HG03039 (cell line): Measurements from ENCODE around the gene SELENOI.
A peak's percentile ranks its signal among the peaks of the same experiment; 100 is the strongest.

Experiments used
- ATAC-seq: cut with Tn5 transposase; IDR thresholded peaks from one replicate; pipeline ENCODE4 v1.9.1; 2021; ENCODE audit warnings: mild to moderate bottlenecking, moderate library complexity; ENCODE audit not compliant: unreplicated experiment

The SELENOI gene

DNA sequence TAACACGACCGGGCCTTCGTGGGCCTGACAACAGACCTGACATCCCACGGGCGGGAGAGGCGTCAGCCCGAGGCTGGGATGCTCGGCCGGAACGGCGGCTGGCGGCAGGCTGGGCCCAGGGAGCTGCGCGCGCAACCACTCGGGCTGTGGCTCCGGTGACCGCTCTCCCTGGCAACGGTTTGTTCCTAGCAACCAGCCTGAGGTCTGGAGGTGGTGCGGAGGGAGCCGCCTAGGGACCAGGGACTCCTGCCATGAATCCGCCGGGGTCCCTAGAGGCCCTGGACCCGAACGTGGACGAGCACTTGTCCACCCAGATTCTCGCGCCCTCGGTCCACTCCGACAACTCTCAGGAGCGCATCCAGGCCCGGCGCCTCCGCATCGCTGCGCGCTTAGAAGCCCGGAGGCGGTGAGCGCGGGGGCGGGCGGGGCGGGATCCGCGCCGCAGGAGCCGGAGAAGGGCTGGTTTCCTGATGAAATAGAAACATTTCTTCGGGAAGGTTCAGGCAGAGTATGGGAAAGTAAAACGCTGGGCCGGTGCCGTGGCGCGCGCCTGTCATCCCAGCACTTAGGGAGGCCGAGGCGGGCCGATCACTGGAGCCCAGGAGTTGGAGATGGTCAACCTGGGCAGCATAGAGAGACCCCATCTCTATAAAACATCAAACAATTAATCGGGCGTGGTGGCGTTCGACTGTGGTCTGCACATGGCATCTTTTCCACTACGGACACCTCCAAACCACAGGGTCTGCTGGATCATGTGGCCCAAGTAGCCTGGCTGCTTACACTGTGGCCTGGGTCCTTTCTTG is 56.0 kb downstream of the SELENOI start, which contains the start of gene DRC1:
DRC1 (plus strand) TSS at position 182 of the 803 bp plus-strand sequence; CDS start at position 252, 70 bp downstream.
- no peak for ATAC-seq

DNA sequence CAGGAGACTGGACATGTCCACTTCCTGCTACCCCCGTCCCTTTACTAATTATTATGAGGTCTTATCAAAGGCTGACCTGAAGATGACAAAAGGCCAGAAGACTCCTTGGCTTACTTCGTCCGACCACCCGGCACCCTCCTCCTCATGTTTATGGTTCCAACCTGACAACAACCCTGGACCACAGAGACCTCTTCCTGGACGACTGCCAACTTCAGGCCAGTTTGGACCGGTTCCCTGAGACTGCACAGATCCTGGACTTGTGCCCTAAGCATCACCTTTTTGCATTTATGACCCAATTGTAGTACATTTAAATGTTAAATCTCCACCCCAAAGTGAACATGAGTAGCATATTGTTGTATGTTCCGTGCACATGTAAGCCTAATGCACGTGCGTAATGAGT is 61.6 kb downstream of the SELENOI start:
- no peak for ATAC-seq

DNA sequence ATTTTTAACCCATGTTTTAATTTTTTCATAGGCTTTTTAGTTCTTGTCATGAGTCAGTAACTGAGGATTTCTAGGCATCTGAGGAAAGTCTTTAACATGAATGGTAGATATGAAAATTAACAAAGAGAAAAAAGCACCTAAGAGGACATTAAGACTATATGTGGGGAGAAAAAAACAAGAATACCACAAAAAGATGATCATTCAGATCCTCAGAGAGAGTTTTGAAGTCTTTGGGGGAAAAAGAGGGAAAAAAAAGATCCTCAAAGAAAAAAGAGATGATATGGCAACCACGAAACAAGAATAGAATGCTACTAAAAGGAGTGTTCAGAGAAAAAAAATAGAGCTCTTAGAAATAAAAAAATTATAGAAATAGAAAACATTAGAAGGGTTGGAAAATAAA is 63.8 kb downstream of the SELENOI start:
- ATAC-seq = no peak

DNA sequence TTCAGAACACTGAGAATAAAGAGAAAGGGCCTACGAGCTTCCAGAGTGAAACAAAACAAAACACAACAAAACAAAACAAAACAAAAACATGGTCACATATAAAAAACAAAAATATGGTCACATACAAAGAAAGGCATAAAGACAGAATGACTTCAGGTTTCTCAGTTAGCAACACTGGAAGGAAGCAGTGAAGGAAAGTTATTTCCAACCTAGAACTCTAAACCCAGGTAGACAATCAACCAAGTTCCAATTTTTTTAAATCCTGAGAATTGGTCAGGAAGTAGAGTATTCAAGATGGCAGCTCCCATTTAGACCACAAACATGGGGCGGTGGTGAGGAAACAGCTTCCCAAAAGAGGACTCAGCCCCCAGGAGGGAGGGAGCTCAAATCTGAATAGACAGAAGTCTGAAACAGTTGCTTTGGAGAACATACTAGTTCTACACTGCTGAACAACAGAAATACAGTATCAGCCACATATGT is 64.9 kb downstream of the SELENOI start:
- no peak for ATAC-seq

DNA sequence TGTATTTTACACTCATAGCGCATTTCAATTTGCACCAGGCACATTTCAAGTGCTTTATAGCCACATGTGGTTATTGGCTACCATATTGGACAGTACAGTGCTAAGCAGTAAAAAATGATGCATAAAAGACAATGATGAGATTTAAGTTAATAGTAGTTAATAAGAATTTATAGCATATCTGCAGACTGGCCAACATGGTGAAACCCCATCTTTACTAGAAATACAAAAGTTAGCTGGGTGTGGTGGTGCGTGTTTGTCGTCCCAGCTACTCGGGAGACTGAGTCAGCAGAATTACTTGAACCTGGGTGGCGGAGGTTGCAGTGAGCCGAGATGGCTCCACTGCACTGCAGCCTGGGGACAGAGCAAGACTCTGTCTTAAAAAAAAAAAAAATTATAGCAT is 65.5 kb downstream of the SELENOI start:
- no peak for ATAC-seq

DNA sequence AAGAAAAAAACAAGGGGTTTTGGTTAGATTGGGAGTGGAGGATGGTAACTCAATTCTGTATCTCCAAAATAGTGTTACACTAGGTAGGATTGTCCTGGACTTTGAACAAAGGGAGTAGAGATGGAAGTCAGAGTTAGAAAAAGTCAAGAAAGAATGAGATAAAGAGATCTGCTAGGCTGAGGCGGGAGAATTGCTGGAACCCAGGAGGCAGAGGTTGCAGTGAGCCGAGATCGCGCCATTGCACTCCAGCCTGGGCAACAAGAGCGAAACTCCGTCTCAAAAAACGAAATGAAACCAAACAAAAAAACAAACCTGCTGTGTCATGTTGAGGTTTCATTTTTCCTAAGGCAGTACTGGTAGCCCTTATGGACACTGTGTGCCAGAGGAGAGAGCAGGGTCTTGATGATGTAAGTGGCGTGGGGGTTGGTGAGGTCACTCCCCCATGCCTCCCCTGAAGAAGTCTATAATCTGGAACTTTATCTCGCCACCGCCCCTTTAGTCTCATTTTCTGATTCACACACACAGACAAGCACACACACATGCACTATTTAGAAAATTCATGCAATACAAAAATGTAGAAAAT is 66.2 kb downstream of the SELENOI start:
- ATAC-seq = peak; percentile 67

DNA sequence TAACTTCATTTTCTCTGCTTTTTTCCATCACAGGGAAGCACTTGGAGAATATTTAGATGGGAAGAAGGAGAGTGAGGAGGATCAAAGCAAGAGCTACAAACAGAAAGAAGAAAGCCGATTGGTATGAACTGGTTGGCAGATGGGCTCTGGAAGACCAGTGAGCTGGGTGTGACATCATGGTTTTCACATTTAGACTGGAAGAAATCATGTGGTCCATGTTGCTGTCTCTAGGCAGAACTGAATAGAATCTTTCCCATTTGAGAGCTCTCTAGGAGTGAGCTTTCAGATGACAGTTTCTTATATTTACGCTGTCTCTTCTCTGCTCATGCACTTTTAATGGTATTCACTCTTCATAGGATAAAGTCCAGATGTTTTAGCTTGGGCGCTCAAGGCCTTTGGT is 68.4 kb downstream of the SELENOI start:
- ATAC-seq = no peak

DNA sequence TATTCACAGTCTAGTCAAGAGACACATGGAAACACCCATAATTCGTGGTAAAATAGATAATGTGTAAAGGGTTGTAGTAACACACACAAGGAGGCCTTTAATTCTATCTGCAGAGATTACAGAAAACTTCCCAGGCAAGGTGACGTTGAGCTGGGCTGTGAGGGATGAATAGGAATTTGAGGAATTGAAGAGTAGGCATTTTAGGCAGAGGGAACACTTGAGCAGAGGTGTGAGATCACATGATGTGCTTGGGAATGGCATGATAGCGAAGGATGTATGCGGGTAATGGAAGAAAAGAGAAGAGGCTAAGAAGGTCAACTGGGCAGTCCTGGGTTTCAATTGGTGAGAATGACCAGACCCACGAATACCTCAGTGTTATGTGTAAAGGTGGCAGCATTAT is 76.0 kb downstream of the SELENOI start:
- no peak for ATAC-seq

DNA sequence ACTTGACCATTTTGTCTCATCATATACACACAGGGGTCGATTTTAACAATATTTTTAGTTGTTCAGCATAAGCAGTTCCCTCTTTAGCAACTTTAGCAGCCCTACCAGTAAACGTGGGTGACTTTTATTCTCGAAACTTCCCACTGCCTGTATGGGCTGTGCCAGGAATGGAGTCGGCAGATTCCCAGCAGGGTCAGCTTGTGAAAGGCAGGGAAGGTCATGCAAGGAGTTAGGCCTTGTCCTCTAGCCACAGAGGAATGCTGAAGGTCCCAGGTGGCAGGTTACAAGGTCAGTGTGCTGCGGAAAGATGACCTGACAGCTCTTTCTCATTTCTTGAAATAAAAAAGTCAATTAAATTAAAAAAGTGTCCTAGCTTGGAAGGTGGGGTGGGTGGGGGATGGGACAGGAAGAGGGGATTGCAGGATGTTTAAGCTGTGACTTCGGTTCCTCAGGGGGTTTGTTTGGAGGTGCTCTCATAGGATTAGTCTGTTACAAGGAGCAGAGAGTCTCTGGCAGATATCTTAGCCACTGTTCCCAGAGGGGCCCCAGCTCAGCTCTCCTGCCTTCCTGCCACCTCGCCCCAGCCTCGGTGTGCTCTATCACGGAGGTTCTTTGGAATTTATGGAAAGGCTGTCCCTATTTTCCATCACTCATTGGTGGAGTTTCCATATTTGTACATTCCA is 77.1 kb downstream of the SELENOI start:
- ATAC-seq = no peak

DNA sequence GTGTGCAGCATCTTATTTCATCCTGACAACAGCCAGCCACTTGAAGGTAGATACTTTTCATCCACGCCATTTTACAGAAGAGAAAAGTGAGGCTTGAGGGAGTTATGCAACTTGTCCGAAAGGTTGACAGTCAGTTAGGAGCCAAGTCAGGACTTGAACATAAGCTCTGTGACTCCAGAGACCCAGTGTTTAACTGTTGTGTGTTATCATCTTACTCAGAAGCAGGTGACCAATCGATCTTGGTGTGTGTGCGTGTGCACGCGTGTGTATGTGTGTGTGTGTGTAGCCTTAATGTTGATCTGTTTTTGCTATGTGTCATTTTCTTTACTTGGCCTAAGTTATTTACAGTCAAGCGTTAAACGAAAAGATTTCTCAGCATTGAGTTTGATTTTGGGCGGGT is 77.8 kb downstream of the SELENOI start:
- ATAC-seq = no peak

DNA sequence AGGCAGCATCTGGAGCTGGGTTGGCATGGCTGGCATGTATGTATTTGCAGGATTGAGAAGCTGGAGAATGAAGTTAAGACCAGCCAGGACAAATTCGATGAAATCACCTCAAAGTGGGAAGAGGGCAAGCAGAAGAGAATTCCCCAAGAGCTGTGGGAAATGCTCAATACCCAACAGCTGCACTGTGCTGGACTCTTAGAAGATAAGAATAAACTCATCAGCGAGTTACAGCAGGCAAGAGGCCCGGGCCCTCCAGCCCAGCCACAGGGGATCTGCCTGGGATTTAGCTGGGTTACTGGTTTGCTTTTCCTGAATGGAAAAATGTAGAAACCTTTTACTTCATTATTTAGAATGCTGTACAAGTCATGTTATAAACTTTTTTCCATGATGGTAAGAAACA is 78.3 kb downstream of the SELENOI start:
- ATAC-seq = no peak

DNA sequence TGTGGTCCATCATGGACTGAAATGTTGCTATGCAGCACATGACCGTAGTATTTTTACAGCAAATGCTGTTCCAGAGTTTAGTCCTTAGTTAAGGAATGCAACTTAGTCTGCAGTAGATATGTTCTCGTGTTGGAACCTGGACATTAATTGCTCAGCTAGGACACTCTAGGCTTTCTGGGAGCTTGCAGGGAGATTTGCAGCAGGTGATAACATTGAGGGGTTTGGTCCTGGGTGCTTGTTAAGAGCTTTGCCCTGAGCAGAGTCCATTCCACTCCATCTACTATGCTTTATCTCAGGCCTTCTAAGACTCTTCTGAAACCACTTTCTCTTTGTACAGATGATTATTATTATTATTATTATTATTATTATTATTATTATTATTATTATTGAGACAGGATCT is 82.9 kb downstream of the SELENOI start:
- no peak for ATAC-seq

DNA sequence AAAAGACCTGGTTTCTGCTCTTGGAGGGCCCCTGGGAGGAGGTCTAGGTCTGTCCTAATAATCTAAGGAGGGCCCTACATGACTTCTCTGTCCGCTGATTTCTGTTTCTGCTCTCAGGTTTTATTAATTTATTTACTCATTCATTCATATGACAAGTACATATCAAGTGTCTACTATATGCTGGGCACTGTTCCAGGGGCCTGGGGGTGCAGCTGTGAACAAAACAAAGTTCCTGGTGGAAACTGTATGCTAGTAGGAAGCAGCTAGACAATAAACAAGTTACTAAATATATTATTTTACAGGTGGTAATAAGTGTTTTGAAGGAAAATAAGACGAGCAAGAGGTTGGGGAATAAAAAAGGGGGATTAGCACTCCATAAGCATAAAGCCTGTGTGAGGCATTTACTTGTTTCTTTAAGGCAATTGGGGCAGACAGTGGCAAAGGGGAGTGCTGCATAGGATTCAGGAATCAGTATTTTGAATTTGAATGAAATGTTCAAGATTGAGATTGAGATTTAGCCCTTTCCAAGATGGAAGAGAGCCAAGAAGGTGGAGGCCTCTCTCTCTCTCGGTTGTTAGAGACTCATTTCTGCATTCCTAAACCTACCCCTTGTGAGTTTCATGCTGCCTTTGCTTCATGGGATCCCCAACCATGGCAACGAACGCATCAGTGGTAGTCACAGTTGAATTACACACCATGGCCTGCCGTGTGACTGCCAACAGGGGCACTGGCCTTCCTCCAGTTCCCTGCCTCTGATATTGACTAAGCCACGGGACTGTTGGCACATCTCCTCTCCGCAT is 84.0 kb downstream of the SELENOI start:
- no peak for ATAC-seq

DNA sequence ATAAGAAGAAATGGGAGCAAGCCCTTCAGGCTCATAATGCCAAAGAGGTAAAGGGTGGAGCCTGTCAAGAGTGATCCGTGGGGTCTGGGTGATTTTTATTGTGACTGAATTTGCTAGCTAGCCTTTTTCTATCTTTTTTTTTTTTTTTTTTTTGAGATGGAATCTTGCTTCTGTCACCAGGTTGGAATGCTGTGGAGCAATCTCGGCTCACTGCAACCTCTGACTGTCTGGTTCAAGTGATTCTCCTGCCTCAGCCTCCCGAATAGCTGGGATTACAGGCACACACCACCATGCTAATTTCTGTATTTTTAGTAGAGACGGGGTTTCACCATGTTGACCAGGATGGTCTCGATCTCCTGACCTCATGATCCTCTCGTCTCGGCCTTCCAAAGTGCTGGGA is 84.9 kb downstream of the SELENOI start:
- no peak for ATAC-seq

DNA sequence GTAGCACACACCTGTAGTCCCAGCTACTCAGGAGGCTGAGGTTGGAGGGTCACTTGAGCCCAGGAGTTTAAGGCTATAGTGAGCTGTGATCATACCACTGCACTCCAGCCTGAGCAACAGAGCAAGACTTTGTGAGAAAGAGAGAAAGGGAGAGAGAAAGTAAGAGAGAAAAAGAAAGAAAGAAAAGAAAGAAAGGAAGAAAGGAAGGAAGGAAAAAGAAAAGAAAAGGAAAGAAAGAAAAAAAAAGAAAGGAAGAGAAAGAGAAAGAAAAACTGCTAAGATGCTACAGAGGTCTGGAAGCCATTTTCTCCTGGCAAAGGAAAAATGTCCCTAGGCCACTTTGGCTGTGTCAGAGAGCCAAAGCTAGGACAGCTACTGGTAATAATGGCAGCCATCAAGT is 86.4 kb downstream of the SELENOI start:
- no peak for ATAC-seq

DNA sequence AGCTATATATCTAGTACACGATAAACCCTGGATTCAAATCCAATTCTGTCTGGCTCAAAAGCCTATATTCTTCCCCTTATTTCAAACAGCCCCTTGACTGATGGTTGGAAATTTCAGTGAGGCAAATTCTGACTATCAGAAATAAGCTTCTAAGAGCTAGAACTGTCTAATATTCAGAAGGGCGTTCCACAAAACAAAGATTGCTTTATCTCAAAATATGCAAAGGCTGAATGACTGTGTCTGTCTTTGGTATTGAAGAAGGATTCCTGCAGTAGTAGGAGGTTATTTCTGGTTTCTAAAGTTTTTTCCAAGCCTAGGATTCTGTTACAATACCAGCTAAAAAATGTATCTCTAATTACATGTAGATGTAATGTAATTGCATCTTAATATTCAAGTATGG is 86.9 kb downstream of the SELENOI start:
- no peak for ATAC-seq

DNA sequence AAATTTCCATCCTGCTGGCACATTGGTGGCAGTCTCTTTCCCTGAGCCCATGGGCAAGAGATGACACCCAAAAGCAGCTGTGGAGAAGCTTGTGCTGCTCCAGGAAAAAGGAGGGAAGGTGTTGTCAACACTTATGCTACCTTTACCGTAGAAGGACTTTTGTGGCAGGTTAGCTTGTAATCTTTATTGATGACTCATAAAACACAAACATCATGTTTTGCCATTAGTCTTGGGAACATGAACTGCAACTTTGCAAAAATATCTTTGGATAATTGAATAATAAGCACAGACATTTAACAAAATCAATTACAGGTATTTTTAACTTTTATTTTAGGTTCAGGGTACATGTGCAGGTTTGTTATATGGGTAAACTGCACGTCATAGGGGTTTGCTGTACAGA is 89.2 kb downstream of the SELENOI start:
- no peak for ATAC-seq

DNA sequence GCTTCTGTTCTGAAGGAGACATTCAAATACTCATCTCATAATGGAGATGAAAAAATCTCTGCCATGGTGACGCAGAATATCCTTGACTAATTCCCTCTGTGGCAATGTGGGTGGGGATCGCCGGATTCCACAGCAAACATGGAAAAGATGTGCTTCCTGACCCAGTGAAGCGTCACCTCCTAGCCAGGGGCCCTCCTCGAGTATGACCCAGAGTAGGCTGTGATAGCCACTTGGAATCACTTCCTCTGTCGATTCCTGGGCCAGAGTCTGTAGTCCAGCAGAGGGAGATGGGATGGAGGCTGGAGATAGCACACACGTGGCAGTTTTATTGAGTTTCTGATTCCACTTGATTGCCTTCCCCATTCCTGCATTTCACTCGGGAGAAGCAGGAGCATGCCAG is 92.6 kb downstream of the SELENOI start:
- ATAC-seq = no peak

DNA sequence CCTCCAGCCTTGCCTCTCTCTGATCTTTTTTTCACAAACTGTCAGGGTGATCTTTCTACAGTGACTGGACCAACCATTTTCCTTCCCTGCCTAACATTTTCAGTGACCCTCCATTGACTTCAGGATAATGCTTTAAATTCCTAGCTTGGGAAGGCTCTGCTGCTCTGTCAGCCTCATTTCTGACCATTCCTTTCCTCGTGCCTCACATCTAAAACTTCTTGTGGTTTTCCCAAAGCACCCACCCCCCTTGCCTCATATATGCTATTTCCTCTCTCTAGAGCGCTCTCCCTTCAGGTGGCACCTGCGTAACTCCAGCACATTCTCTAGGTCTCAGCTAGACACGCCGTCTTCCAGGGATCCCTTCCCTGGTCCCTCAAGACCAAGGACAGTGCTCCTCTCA is 93.0 kb downstream of the SELENOI start:
- ATAC-seq = no peak

DNA sequence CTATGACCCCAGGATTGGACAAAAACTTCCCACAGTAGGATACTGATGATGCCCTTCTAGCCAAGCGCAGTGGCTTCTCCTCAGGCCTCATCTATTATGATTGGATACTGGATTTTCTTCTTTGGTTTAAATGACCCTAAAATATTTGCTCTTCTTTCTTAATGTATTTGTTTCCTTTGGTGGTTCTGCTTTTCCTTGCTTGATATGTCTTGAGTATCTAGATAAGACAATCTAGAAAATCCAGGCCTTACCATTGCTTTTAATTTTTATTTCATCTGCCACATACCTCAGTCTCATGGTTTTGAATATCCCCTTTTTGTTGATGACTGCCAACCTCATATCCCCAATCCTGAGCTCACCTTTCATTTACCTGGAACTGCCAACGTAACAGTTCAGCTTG is 96.4 kb downstream of the SELENOI start:
- no peak for ATAC-seq

DNA sequence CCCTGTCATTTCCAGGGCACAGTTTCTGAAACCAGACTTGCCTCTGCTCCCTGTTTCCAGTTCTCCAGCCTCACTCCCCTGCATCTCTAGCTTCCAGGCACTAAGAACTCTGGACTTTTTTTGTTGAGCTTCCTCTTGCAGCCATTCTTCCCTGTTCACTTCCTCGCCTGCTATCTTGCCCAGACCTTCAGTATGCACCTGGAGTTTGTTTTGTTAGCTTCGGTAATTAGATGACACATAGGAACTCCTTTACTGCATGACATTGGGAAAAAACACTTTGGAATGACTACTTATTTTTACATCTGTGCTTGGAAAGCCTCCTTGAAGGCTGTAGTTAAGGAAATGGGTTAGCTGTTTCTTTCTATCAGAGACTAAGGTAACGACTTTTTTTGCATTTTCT is 96.8 kb downstream of the SELENOI start:
- no peak for ATAC-seq
